Right atrium auricular region (tissue), 2 donors: ENCODE results near the gene HBA2. TPM values are rescaled to one million over a fixed set of nuclear protein-coding genes. Genes with fewer than 3 reads are reported as not detected.
"Not testable (repeated sequence)": the region's sequence is repeated elsewhere in the genome, so short reads cannot be mapped to it uniquely, and the experiment has no call there.

Source experiments
- DNase-seq: peaks from one replicate; pipeline ENCODE4 v3.0.0-alpha.2; 2019; ENCODE audit warnings: low spot score
- H3K27ac ChIP-seq, 2 donors: fragments of 200-600 bp; sonication (generic); 1 replicate in 1 of 2; 2 replicates in 1 of 2; pipeline ENCODE4 v1.5.1; 2016 to 2019
- H3K27me3 ChIP-seq, 2 donors: fragments of 200-600 bp; sonication (generic); one replicate each; pipeline versions ENCODE4 v1.5.1 to v1.6.0; 2017 to 2019
- H3K36me3 ChIP-seq: fragments of 200-600 bp; sonication (generic); one replicate; pipeline ENCODE4 v1.5.1; 2016
- H3K4me1 ChIP-seq, 2 donors: fragments of 200-600 bp; sonication (generic); one replicate each; pipeline versions ENCODE4 v1.5.1 to v1.6.0; 2017 to 2019
- H3K4me3 ChIP-seq, 2 donors: fragments of 200-600 bp; sonication (generic); 1 replicate in 1 of 2; 2 replicates in 1 of 2; pipeline ENCODE4 v1.5.1; 2017 to 2019; ENCODE audit warnings: mild to moderate bottlenecking in 1 of 2, moderate library complexity in 1 of 2
- H3K9me3 ChIP-seq, 2 donors: fragments of 200-600 bp; sonication (generic); one replicate each; pipeline ENCODE4 v1.5.1; 2019
- CTCF ChIP-seq, 2 donors: fragments of 200-600 bp; sonication (generic); IDR thresholded peaks; one replicate each; pipeline ENCODE4 v1.5.1; 2019; ENCODE audit warnings: antibody characterized with exemption in 2 of 2
- total RNA-seq, 2 donors: library from RNA; depleted of rRNA; stranded (reverse); fragments of >200 nt; gene quantifications; one replicate each; pipeline ENCODE4 v1.1.0, GENCODE V29; 2016

The HBA2 gene
- total RNA-seq, 2 donors from 2014 or later, result 2,977 to 3,226 TPM

- no peak for TF ChIP-seq CTCF (IDR thresholded peaks at IDR 0.05)
- H3K27me3 ChIP-seq, result peaks cover 10 to 22% of the 10 kb centered on the region in 2 donors
- peaks cover 0 to 15% of the 10 kb centered on the region in 2 donors for H3K4me1 ChIP-seq
- no peak overlapping the region for H3K4me3 ChIP-seq
- DNase-seq, result no peak
- H3K36me3 ChIP-seq, result no peaks in the 10 kb centered on the region
- H3K9me3 ChIP-seq, result no peaks in the 10 kb centered on the region
- no peak overlapping the region for H3K27ac ChIP-seq
Measured at GRCh38 chr16:175011-175949, 2.6 kb downstream of the HBA2 start.

GRCh38 chr16:176006-176405 is 3.3 kb downstream of the HBA2 start:
- not testable (repeated sequence) for H3K36me3 ChIP-seq, H3K27ac ChIP-seq, H3K4me3 ChIP-seq, H3K9me3 ChIP-seq, DNase-seq
- Histone ChIP-seq H3K27me3 (peaks cover 10 to 26% of the 10 kb centered on the region in 2 donors), H3K4me1 (peaks cover 0 to 22% of the 10 kb centered on the region in 2 donors)

GRCh38 chr16:176477-177382 is 4.1 kb downstream of the HBA2 start, which contains the start of gene HBA1:
HBA1 (plus strand) TSS chr16:176680; CDS start chr16:176717, 37 bp downstream.
- not testable (repeated sequence) for H3K9me3 ChIP-seq, DNase-seq, H3K4me3 ChIP-seq, H3K36me3 ChIP-seq, H3K27ac ChIP-seq
- Histone ChIP-seq H3K4me1 (peaks cover 0 to 28% of the 10 kb centered on the region in 2 donors), H3K27me3 (peaks cover 3 to 26% of the 10 kb centered on the region in 2 donors)

GRCh38 chr16:177394-177822 is 4.7 kb downstream of the HBA2 start:
- Histone ChIP-seq H3K9me3 (no peaks in the 10 kb centered on the region), H3K4me1 (peaks cover 0 to 28% of the 10 kb centered on the region in 2 donors), H3K4me3 (no peak overlapping the region), H3K27ac (no peak overlapping the region), H3K36me3 (no peaks in the 10 kb centered on the region), H3K27me3 (peaks cover 3 to 26% of the 10 kb centered on the region in 2 donors)
- no peak for TF ChIP-seq CTCF (IDR thresholded peaks at IDR 0.05)
- no peak for DNase-seq

DNA sequence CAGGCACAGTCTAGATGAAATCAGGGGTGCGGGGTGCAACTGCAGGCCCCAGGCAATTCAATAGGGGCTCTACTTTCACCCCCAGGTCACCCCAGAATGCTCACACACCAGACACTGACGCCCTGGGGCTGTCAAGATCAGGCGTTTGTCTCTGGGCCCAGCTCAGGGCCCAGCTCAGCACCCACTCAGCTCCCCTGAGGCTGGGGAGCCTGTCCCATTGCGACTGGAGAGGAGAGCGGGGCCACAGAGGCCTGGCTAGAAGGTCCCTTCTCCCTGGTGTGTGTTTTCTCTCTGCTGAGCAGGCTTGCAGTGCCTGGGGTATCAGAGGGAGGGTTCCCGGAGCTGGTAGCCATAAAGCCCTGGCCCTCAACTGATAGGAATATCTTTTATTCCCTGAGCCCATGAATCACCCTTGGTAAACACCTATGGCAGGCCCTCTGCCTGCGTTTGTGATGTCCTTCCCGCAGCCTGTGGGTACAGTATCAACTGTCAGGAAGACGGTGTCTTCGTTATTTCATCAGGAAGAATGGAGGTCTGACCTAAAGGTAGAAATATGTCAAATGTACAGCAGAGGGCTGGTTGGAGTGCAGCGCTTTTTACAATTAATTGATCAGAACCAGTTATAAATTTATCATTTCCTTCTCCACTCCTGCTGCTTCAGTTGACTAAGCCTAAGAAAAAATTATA is 5.4 kb downstream of the HBA2 start:
- Histone ChIP-seq H3K36me3 (no peaks in the 10 kb centered on the region), H3K27ac (no peak overlapping the region), H3K4me3 (no peak overlapping the region), H3K9me3 (no peaks in the 10 kb centered on the region), H3K4me1 (peaks cover 0 to 28% of the 10 kb centered on the region in 2 donors), H3K27me3 (peaks cover 3 to 26% of the 10 kb centered on the region in 2 donors)
- TF ChIP-seq CTCF (IDR thresholded peaks at IDR 0.05), result no peak
- DNase-seq, result no peak

DNA sequence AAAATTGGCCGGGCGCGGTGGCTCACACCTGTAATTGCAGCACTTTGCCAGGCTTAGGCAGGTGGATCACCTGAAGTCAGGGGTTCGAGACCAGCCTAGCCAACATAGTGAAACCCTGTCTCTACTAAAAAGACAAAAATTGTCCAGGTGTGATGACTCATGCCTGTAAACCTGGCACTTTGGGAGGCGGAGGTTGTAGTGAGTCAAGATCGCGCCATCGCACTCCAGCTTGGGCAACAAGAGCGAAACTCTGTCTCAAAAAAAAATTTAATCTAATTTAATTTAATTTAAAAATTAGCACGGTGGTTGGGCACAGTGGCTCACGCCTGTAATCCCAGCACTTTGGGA is 6.0 kb downstream of the HBA2 start:
- peaks cover 3 to 26% of the 10 kb centered on the region in 2 donors for H3K27me3 ChIP-seq
- H3K36me3 ChIP-seq, result no peaks in the 10 kb centered on the region
- DNase-seq, result no peak
- peaks cover 0 to 28% of the 10 kb centered on the region in 2 donors for H3K4me1 ChIP-seq
- no peak overlapping the region for H3K27ac ChIP-seq
- H3K9me3 ChIP-seq, result no peaks in the 10 kb centered on the region
- no peak overlapping the region for H3K4me3 ChIP-seq
- no peak for TF ChIP-seq CTCF (IDR thresholded peaks at IDR 0.05)
